Stimulated activated naive CD4-positive, alpha-beta T cell (primary cell): ENCODE data around the gene ZNF532.
"Not testable (repeated sequence)": the region's sequence is repeated elsewhere in the genome, so short reads cannot be mapped to it uniquely, and the experiment has no call there.

Source experiments
- DNase-seq, 6 experiments: peaks; one replicate each; lab custom pipeline; 2025; lab: John Stamatoyannopoulos, UW

The ZNF532 gene

DNA sequence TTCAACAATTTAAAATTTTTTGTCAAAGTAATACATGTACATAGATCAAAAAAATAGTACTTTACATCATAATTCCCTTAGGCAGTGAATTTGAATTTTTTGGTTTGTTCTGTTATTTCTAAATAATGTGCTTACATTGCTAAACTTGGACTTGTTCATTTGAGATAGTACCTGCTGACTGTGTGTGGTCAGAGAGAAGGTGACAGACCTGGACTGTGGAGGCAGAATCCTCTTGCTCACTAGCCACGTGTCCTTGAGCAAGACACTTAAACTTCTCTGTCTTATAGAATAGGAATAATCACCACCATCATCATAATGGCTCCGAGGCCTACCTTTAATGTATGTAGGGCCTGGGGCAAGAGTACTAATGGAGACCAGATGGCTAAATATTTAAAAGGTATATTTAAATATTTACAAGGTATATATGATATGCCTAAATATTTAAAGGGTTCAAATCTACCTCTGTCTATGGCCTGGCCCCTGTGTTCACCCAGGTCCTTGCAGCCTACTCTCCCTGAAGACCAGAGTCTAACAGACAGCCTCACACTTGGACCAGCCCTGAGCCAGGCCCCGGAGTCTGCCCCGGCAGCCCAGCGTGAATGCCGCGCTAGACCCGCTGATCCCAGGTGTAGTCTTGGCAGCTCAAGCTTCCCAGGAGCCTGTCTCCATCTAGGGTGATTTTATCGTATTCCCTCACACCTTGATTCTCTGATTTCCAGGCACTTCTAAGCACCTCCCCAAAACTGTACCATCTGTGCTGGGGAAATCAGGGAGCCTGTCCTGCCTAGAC lies 33.5 kb downstream of the ZNF532 start:
- no peak for DNase-seq

DNA sequence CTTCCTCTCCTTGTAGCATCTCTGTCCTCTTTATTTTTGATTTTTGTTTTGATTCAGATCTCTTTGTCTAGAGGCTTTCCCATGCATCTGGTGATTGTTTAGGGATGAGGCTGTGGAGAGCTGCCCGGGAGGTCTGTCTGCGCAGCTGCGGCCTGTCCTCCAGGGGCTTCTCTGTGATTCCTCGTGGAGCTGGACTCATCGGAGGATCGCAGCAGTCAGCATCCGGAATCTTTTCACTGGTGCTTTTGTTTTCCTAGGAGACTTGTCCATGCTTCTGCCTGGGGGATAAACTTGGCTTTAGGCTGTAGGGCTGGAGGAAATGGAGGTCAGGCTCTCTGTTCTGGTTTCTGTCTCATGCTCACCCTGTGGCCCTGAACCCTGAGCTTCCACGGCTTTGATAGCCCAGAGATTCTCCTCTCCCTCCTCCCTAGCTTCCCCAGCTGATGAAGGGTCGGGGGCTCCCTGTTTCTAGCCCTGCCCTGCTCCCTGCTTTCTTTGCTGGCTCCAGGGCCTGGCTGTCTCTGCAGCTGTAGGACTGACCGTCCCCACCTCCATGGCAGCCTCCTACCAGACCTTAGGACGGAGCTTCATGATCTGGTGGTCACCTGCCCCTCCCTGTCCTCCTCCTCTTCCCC lies 35.5 kb downstream of the ZNF532 start:
- DNase-seq, result no peak

DNA sequence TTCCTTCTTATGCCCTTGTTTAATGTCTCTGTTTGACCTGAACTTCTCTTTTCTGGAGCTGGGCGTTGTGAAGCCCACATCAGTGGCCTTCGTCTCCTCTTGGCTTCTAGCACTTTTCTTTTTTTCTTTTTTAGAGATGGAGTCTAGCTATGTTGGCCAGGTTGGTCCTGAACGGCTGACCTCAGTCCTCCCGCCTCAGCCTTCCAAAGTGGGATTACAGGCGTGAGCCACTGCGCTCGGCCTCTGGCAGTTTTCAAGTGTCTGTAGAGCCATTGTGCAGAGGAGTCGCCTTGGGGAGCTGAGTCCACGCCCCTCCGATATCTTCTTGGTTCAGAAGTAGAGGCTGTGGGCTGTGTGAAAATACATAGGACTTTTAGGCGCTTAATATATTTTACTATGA lies 36.5 kb downstream of the ZNF532 start:
- no peak for DNase-seq

DNA sequence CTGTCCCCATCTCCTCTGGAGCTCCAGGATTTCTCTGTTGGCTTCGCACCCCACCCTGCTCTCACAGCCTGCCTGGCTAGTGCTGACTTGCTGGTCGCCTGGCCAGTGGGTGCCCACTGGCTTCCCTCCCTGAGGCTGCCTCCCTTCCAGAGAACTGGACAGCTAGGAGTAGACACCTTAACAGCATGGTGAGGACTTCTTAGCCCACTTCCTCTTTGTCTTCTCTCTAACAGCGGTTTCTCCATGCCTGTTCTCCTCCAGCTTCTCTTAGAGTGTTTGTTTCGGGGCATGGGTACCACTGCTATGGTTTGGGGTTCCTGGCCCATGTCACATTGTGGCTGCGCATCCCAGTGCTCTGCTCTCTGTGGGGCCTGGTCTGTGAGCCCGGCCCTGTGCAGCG lies 37.1 kb downstream of the ZNF532 start:
- DNase-seq, result no peak

DNA sequence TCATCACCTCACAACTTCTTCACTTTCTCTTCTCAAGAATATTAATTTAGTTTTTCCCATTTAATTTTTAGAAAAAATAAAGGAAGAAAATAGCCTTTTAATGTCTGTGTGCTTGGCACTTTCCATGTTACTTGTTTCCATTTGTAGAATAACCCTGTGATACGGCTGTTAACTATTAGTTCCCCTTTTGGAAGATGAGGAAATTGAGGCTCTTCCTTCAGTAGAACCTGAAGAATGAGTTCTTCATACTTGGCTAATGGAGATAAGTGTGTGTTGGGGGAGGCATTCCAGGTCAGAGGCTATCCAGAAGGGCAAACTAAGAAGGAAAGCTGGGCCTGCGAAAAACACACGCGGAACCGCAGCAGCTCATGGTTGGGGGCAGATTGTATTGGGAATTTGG lies 38.3 kb downstream of the ZNF532 start:
- DNase-seq, result no peak

DNA sequence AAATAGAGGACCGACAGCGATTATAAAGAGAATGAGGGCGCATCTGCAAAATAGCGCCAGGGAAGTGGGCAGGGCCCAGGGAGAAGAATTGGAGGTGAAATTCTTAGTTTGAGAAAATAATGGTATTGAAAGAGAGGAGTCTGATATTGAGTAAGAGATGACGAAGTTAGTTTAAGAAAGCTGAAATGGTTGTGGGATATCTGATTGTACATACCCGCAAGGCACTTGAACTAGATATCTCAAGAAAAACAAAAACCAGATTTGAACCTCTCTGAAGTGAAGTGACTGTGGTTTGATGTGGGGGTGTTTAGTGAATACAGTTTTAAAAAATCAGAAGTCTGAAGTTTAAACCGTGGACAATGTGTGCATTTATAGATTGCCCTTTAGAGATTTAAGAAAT lies 38.9 kb downstream of the ZNF532 start:
- no peak for DNase-seq

DNA sequence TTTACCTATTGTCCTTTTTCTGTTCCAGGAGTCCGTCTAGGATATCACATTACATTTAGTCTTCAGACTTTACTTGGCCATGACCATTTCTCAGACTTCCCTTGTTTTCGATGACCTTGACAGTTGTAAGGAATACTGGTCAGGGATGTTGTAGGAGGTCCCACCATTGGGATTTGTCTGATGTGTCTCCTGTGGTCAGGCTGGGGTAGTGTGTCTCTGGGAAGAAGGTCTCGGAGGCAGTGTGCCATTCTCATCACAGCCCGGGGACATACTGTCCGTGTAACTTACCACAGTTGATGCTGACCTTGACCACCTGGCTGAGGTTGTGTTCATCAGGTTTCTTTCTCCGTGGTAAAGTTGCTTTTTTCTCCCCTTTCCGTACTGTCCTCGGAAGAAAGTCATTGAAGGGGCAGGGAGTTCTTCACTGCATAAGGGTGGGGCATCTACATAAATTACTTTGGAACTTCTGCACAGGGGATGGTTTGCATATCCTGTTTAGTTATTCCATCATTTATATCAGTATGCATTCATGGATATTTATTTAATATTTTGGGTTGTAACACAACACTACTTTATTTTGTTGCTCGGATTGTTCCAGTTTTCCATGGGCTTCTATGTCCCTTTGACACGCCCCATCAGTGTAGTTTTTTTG lies 41.2 kb downstream of the ZNF532 start:
- DNase-seq, result no peak

DNA sequence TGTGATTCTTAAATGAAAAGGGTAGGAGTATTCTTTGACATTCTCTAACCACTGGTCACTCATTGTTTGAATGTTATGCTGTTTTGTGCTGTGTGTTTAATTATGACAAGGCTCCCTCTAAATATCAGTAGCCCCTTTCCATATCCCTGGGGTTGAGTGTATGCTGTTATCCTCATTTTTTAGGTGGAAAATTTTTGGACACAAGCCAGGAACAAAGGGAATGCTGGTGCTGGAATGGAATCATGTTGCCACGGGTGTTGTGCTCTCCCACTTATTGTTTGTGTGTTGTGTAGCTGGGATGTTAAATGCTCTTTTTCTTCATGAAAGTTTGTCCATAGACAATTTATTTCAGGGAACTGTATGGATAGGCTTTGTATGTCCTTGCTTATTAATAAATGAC lies 43.3 kb downstream of the ZNF532 start:
- no peak for DNase-seq

DNA sequence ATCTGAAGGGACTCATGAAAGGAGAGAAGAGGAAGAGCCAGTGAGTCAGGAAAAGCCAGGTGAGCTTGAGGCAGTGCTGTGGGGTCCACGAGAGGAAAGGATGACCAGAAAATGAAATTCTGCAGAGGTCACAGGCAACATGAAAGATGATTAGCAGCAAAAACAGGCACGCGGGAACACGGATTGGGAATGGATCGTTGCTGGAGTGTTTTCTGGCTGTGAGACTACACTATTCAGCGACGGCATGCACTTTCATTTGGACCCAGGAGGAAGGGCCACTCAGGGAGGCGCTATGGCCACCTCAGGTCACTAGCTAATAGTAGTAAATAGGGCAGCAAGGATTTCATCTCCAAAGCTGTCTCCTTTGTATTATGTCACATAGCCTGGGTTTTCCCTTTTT lies 44.8 kb downstream of the ZNF532 start:
- no peak for DNase-seq

DNA sequence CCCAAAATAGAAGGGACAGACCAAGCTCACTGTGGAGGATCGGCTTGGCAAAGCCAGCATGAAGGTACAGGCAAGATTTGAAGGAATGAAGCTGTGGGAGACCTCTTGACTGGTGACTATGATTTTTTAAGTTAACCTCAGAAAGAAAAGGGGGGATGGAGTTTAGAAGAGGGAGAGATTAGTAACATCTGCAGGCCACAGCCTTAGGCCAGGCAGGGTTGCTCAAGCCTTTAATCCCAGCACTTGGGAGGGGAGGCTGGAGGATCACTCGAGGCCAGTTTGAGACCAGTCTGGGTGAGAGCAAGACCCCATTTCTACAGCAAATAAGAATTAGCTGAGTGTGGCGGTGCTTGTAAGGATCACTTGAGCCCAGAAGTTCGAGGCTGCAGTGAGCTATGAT lies 46.6 kb downstream of the ZNF532 start:
- no peak for DNase-seq

DNA sequence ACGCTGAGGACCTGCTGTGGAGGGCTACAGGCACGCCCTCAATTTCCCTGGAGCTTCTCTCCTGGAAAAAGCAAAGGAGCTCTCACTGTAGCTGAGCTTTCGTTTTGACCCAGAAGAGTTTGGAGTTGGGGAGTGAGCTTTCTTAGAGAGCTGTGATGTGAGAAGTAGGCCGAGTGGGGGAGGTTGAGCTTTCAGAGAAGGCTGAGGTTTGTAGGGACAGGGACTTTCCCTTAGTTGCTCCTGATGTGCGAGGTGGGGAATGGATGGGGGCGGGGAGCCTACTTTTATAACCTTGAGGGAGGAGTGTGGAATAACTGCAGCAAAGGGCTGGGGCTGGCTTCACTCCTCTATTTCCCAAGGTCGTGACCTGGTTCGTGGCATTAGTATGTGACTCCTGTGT lies 47.1 kb downstream of the ZNF532 start:
- no peak for DNase-seq

DNA sequence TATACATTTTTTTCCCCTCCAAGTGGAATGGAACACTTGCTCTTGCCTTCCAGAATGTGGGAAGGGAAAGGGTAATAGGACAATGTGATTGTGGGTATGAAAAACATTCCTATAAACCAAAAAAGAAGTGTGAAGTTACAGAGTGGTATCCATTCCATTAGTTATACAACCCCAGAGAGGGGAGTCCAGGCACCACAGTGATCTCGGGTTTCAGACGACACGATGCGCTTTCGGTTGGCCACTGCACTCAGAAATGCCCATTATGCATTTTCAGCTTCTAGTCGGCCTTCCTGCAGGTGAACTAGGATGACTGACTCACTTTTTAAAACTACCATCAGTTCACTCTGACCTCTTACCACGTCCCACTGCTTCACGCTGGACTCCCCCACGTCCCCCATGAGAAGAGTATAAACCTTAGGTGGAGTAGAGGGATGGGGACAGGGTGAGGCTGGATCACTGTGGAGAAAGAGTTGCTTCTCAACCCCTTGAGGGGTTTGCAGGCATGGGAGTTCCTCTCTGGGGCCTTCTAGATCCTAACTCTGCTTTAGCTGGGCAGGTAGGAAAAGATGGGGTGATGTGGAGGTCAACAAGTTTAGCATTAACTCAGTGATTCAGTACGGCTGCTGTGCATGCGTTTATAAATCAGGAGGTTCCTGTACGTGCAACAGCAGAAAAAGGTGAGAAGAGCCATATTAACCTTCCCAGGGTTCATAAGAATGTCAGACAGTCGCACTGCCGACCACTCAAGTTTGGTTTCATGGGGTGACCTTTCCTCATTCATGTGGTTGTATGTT lies 50.5 kb downstream of the ZNF532 start:
- DNase-seq, result no peak

DNA sequence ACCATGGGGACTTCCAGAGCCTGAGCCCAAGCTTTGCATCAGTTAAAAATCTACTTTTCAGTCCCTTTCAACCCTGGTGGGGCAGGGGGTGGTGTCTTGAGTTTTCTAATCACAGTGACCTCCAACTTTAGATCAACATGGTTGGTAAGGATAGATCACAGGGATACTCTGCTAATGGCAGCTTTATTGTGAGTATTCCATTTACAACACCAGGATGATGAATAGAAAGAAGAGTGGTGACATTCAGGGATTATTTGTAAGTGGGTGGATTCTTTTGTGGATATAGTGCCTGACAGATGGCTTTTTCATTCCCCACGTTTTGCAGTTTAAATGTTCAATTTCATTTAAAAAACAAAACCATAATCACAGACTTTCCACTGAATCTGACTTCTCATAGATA lies 51.3 kb downstream of the ZNF532 start:
- DNase-seq, result no peak

DNA sequence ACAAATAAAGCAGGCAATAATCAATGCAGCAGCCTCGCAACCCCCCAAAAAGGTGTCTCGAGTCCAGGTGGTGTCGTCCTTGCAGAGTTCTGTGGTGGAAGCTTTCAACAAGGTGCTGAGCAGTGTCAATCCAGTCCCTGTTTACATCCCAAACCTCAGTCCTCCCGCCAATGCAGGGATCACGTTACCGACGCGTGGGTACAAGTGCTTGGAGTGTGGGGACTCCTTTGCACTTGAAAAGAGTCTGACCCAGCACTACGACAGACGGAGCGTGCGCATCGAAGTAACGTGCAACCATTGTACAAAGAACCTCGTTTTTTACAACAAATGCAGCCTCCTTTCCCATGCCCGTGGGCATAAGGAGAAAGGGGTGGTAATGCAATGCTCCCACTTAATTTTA lies 55.3 kb downstream of the ZNF532 start:
- not testable (repeated sequence) for DNase-seq

DNA sequence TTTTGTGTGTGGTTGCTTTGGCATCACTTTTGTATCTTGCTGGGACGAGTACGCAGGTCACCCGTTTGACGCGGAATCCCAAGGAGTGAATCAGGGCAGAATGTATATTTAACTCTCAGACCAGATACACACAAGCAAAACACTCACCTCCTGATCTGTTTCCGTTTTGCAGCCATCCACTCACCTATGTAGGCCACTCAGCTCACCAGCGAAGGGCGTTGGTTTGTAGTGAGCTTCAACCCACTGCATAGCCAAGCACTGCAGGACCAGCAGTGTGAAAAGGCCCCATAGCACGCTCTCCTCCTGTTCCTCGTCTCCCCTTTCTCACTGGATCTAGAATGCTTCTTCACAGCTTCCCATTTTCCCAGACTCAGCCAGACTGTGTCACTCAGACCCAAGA lies 58.3 kb downstream of the ZNF532 start:
- no peak for DNase-seq

DNA sequence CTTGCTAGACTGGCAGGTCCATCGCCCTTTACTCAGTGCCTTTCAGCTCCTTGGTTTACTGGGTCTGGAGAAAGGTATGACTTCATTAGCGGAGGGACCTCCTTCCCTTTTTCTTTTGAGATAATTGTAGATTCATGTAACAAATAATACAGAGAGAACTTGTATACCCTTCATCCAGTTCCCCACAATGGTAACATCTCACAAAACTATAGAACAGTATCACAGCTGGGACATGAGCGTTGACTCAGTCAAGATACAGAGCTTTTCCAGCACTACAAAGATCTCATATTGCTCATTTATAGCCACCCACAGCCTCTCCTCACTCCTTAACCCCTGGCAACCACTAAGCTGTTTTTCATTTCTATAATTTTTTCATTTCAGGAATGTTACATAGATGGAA lies 59.8 kb downstream of the ZNF532 start:
- no peak for DNase-seq

DNA sequence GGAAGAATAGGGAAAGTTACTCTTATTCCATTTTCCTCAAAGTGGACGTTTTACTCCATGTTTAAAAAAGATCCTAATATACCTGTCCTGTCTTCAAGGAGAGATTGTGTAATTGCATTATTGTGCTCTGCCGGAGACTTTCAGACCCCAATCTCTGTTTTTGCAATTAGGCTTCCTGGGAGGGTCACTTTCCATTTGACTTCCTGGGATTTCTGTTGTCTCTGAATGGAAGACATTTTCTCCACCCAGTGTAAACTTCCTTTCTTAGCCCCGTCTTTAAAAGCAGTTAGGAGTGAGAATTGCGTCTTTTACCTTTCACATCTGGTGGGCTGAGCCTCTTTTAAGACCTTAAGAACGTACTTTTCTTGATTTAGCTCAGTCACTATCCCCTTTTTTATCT lies 63.0 kb downstream of the ZNF532 start:
- no peak for DNase-seq

DNA sequence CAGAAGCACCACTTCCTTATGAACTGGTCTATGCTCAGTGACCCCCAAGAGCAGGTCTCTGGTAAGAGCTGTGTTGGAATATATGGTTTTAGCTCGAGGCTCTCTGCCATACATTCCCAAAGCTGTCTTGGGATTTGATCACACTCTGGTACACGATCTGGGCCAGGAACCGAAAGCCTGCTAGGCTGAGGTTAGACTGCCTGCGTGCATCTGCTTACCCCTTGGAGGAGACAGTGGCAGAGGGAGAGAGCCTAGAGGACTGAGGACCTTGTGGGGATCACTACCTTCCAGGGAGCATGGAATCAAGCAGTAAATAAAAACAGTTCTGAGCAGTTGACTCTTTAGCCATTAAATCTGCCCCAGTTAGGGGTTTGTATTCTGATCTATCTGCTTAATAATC lies 63.7 kb downstream of the ZNF532 start:
- no peak for DNase-seq

DNA sequence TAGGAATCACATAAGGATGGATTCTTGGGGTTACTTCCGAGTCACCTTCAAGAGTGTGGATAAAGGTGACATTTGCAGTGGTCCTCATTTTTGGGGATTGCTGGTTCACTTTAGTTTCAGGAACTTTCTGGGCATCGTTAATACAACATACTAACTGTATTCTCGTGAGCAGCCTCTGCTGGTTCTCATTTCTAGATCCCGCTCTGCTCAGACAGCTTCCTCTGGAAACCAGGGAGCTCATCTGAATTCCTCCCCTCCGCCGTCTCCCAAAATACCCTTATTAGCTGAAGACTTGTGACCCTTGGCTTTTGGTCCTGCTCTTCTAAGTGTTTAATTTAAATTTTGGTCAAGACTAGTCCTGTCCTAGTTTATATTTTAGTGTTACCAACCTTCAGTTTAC lies 64.5 kb downstream of the ZNF532 start:
- DNase-seq, result no peak

DNA sequence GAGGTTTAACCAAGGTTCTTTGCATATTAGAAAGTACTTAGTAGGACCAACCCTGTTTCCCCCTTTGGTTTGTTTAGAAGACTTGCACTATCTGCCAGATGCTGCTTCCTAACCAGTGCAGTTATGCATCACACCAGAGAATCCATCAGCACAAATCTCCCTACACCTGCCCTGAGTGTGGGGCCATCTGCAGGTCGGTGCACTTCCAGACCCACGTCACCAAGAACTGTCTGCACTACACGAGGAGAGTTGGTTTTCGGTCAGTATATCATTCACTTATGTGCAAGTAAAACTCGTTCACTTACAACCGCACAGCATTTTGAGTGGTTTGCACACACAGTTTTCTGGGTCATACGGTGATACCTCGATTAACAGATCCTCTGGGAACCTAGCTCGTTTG lies 69.7 kb downstream of the ZNF532 start:
- DNase-seq, result no peak

DNA sequence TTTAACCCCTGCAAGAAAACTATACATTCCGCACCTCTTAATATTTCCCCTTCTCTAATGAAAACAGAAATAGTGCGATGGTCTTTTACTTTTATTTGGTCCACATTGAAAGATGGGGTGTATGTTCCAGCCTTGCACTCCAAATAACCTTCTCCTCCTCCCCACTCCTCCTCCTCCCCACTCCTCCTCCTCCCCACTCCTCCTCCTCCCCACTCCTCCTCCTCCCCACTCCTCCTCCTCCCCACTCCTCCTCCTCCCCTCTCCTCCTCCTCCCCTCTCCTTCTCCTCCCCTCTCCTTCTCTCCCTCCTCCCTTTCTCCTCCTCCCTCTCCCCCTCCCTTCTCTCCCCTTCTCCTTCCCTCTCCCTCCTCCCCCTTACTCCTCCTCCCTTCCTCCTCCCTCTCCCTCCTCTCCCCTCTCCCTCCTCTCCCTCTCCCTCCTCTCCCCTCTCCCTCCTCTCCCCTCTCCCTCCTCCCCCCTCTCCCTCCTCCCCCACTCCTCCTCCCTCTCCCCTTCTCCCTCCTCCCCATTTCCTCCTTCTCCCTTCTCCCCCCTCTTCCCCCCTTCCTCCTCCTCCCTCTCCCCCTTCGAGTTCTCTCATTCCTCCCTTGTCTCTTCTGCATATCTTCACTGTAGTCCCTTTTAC lies 70.4 kb downstream of the ZNF532 start:
- no peak for DNase-seq
